DND-41 (cell line): ENCODE data around the gene CPAMD8.

Source experiments
- ATAC-seq: fragments of 200-7000 bp; cut with Tn5 transposase; 3 replicates; pipeline ENCODE4 v1.9.1; 2021; ENCODE audit warnings: low read depth; ENCODE audit not compliant: insufficient read depth
- DNase-seq: peaks from one replicate; pipeline ENCODE4 v3.0.0-alpha.2; 2020
- H2AFZ ChIP-seq: 2 replicates; pipeline ENCODE4 v1.6.0; 2012; ENCODE audit warnings: low read depth, low read length
- H3K27ac ChIP-seq: 2 replicates; pipeline ENCODE4 v1.5.1; 2012; ENCODE audit warnings: low read length, inconsistent platforms
- H3K27me3 ChIP-seq: fragments of 200-600 bp; sonication (generic); 2 replicates; pipeline ENCODE4 v1.6.0; 2012; ENCODE audit warnings: low read length, mild to moderate bottlenecking, inconsistent platforms; ENCODE audit not compliant: insufficient read depth, poor library complexity
- H3K36me3 ChIP-seq: 2 replicates; pipeline ENCODE4 v1.5.1; 2012; ENCODE audit warnings: low read length, inconsistent platforms; ENCODE audit not compliant: insufficient read depth
- H3K4me1 ChIP-seq: 2 replicates; pipeline ENCODE4 v1.5.1; 2012; ENCODE audit warnings: mild to moderate bottlenecking, low read length; ENCODE audit not compliant: insufficient read depth
- H3K4me2 ChIP-seq: 2 replicates; pipeline ENCODE4 v1.6.0; 2012; ENCODE audit warnings: mild to moderate bottlenecking, moderate library complexity, low read length, inconsistent platforms; ENCODE audit not compliant: insufficient read depth
- H3K4me3 ChIP-seq, 2 experiments: fragments of 200-600 bp in 1 of 2; shearing (Covaris generic) in 1 of 2; 2 replicates each; pipeline ENCODE4 v1.5.1; 2012 to 2016; ENCODE audit warnings: inconsistent platforms in 2 of 2, low read length in 2 of 2, mild to moderate bottlenecking in 2 of 2, low read depth in 1 of 2, moderate library complexity in 1 of 2
- H3K79me2 ChIP-seq: 2 replicates; pipeline ENCODE4 v1.6.0; 2012; ENCODE audit warnings: low read length, inconsistent platforms; ENCODE audit not compliant: insufficient read depth
- H3K9ac ChIP-seq: 2 replicates; pipeline ENCODE4 v1.6.0; 2012; ENCODE audit warnings: low read depth, mild to moderate bottlenecking, inconsistent platforms, low read length, moderate library complexity
- H3K9me3 ChIP-seq: 2 replicates; pipeline ENCODE4 v1.5.1; 2012; ENCODE audit warnings: low read length, moderate library complexity, mild to moderate bottlenecking, inconsistent platforms; ENCODE audit not compliant: insufficient read depth, severe bottlenecking
- H4K20me1 ChIP-seq: 2 replicates; pipeline ENCODE4 v1.6.0; 2012; ENCODE audit warnings: low read length; ENCODE audit not compliant: insufficient read depth
- CTCF ChIP-seq: IDR thresholded peaks from 2 replicates; pipeline ENCODE4 v1.5.1; 2012; ENCODE audit warnings: borderline replicate concordance, low read length, moderate library complexity, mild to moderate bottlenecking; ENCODE audit not compliant: poor library complexity, severe bottlenecking; ENCODE audit errors: extremely low read depth
- EZH2 ChIP-seq: IDR thresholded peaks from 3 replicates; pipeline ENCODE4 v1.6.1; 2012; ENCODE audit warnings: borderline replicate concordance, low read depth, mild to moderate bottlenecking, moderate library complexity, low read length, inconsistent platforms; ENCODE audit not compliant: severe bottlenecking

Gene CPAMD8

GRCh38 chr19:17054746-17055145, 28.1 kb upstream of the CPAMD8 start:
- H3K9me3 ChIP-seq, result peaks cover 9% of the 10 kb centered on the region
- peaks cover 4% of the 10 kb centered on the region; the same call in 1 of the 2 replicates for H3K79me2 ChIP-seq
- ATAC-seq (no peak), DNase-seq (no peak)
- no peak overlapping the region for H2AFZ ChIP-seq
- H3K4me1 ChIP-seq, result no peaks in the 10 kb centered on the region
- H3K27ac ChIP-seq, result no peak overlapping the region
- H4K20me1 ChIP-seq, result peaks cover 4% of the 10 kb centered on the region; the same call in 1 of the 2 replicates
- H3K4me3 ChIP-seq, result no peak overlapping the region
- H3K36me3 ChIP-seq, result peaks cover 94% of the 10 kb centered on the region
- TF ChIP-seq CTCF, result no peak
- no peak for TF ChIP-seq EZH2
- H3K4me2 ChIP-seq, result no peak overlapping the region
- no peaks in the 10 kb centered on the region for H3K27me3 ChIP-seq
- H3K9ac ChIP-seq, result no peak overlapping the region

- Histone ChIP-seq H4K20me1 (peaks cover 4% of the 10 kb centered on the region; the same call in 1 of the 2 replicates), H3K4me2 (no peak overlapping the region), H3K36me3 (peaks cover 89% of the 10 kb centered on the region), H2AFZ (no peak overlapping the region), H3K4me3 (no peak overlapping the region), H3K79me2 (no peaks in the 10 kb centered on the region), H3K9me3 (no peaks in the 10 kb centered on the region), H3K4me1 (no peaks in the 10 kb centered on the region), H3K27ac (no peak overlapping the region), H3K27me3 (no peaks in the 10 kb centered on the region), H3K9ac (no peak overlapping the region)
- TF ChIP-seq EZH2 (no peak), CTCF (peak; percentile 65)
- DNase-seq (peak; percentile 27), ATAC-seq (no peak)
Measured at GRCh38 chr19:17052439-17052838, 25.8 kb upstream of the CPAMD8 start.

GRCh38 chr19:17049711-17050280, 23.2 kb upstream of the CPAMD8 start:
- TF ChIP-seq CTCF (no peak), EZH2 (no peak)
- no peaks in the 10 kb centered on the region for H3K27me3 ChIP-seq
- H3K36me3 ChIP-seq, result peaks cover 68% of the 10 kb centered on the region
- DNase-seq, result no peak
- no peak overlapping the region for H3K27ac ChIP-seq
- H3K79me2 ChIP-seq, result no peaks in the 10 kb centered on the region
- peaks cover 4% of the 10 kb centered on the region; the same call in 1 of the 2 replicates for H4K20me1 ChIP-seq
- H3K4me1 ChIP-seq, result no peaks in the 10 kb centered on the region
- H3K4me2 ChIP-seq, result no peak overlapping the region
- no peaks in the 10 kb centered on the region for H3K9me3 ChIP-seq
- H3K4me3 ChIP-seq, result no peak overlapping the region
- ATAC-seq, result no peak
- no peak overlapping the region for H2AFZ ChIP-seq
- no peak overlapping the region for H3K9ac ChIP-seq
